HL-60 (cell line): ENCODE data around the gene ASB7.

Experiments
- DNase-seq, 2 experiments: peaks; one replicate each; pipeline ENCODE4 v3.0.0-alpha.2; 2010 to 2020; ENCODE audit warnings: low read depth in 1 of 2, low spot score in 1 of 2
- H3K27ac ChIP-seq: fragments of 250-450 bp; sonication (Bioruptor Pico); replicated peaks from 2 replicates; pipeline ENCODE4 v1.5.1; 2020; ENCODE audit warnings: mild to moderate bottlenecking, moderate library complexity
- H3K27me3 ChIP-seq: fragments of 250-450 bp; sonication (Bioruptor Pico); 2 replicates; pipeline ENCODE4 v1.5.1; 2021; ENCODE audit warnings: mild to moderate bottlenecking, moderate library complexity; ENCODE audit not compliant: insufficient read depth, poor library complexity, severe bottlenecking
- H3K4me3 ChIP-seq: replicated peaks from 2 replicates; pipeline ENCODE4 v1.5.1; 2011; ENCODE audit warnings: mild to moderate bottlenecking, control low read depth, low read length; ENCODE audit not compliant: insufficient read depth
- CTCF ChIP-seq: IDR thresholded peaks from one replicate; pipeline ENCODE4 v1.5.1; 2011; ENCODE audit warnings: low read length, control low read depth, inconsistent platforms; ENCODE audit not compliant: insufficient read depth
- GABPA ChIP-seq: IDR thresholded peaks from 2 replicates; pipeline ENCODE4 v1.6.1; 2012; ENCODE audit warnings: low read depth
- POLR2AphosphoS5 ChIP-seq: IDR thresholded peaks from 2 replicates; pipeline ENCODE4 v1.6.1; 2012; ENCODE audit warnings: low read depth
- REST ChIP-seq: IDR thresholded peaks from 2 replicates; pipeline ENCODE4 v1.6.1; 2012; ENCODE audit warnings: low read depth; ENCODE audit not compliant: insufficient replicate concordance
- SPI1 ChIP-seq: IDR thresholded peaks from 2 replicates; pipeline ENCODE4 v1.6.1; 2012; ENCODE audit warnings: low read depth, mild to moderate bottlenecking, borderline replicate concordance

Gene ASB7

DNA sequence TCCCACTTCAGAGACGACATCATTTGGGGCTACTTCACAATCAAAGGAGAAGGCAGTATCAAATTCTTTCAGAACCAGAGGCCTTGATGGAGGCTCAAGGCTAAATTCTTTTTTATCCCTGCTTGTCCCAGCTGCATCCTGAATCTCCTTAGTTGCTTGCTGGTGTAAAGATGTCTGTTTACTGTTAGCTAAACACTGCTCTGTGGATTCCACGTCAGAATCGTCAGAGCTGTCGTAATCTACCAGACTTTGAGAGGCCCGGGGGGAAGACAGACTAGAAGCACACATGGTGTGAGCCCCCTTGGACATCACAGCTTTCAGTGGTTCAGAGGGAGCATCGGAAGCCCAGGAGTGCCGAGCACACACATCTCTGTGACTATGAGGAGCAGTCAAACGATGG, 33.0 kb upstream of the ASB7 start:
- Histone ChIP-seq H3K4me3 (no peak overlapping the region), H3K27me3 (no peaks in the 10 kb centered on the region), H3K27ac (no peak overlapping the region)
- TF ChIP-seq CTCF (no peak), REST (no peak), SPI1 (no peak), POLR2AphosphoS5 (no peak), GABPA (no peak)
- DNase-seq: no peak

- Histone ChIP-seq H3K4me3 (no peak overlapping the region), H3K27me3 (no peaks in the 10 kb centered on the region), H3K27ac (no peak overlapping the region)
- TF ChIP-seq REST (no peak), CTCF (no peak), GABPA (no peak)
- DNase-seq: no peak
Measured at GRCh38 chr15:100570275-100570674, 32.1 kb upstream of the ASB7 start.

DNA sequence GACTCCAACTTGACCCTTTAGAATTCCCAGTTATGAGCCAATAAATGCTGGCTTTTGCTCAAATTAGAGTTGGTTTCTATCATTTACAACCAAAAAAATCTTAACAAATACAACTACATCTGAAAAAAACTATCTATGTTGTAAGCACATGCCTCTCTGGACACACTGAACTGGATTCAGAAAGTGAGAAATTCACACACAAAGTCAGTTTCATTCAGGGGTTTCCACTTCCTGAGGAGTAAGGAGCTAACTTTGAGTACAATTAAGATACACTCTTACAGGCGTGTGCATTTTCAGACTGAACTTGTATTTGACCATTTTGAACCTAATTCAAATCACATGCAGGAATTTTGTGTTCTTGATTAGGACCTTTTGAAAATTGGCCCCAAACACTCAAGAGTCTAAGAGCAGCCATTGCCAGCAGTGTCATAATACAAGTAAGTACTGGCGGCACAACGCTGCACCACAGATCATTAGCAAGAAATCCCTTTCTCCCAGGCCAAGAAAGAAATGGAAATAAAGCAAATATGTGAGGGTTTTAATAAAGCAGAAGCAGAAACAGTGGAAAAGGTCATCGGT, 31.6 kb upstream of the ASB7 start:
- Histone ChIP-seq H3K27ac (no peak overlapping the region), H3K27me3 (no peaks in the 10 kb centered on the region), H3K4me3 (no peak overlapping the region)
- TF ChIP-seq GABPA (no peak), POLR2AphosphoS5 (no peak), CTCF (no peak), SPI1 (no peak), REST (no peak)
- no peak for DNase-seq
